Body of pancreas (tissue), 4 donors: ENCODE measurements around the gene FAM72C.
"Not testable (repeated sequence)": the region's sequence is repeated elsewhere in the genome, so short reads cannot be mapped to it uniquely, and the experiment has no call there.

Source experiments
- POLR2A ChIP-seq, 3 donors: fragments of 450-650 bp; IDR thresholded peaks; one replicate each; pipeline ENCODE4 v1.6.1; 2016; ENCODE audit warnings: antibody characterized with exemption in 3 of 3, mild to moderate bottlenecking in 2 of 3
- TF ChIP-seq, protein P1 (sequence below), 7 experiments: fragments of 450-650 bp in 4 of 7; fragments of 200-600 bp in 3 of 7; sonication (generic) in 3 of 7; IDR thresholded peaks; one replicate each; pipeline ENCODE4 v1.5.1; 2016 to 2019; ENCODE audit warnings: antibody characterized with exemption in 7 of 7

DNA sequence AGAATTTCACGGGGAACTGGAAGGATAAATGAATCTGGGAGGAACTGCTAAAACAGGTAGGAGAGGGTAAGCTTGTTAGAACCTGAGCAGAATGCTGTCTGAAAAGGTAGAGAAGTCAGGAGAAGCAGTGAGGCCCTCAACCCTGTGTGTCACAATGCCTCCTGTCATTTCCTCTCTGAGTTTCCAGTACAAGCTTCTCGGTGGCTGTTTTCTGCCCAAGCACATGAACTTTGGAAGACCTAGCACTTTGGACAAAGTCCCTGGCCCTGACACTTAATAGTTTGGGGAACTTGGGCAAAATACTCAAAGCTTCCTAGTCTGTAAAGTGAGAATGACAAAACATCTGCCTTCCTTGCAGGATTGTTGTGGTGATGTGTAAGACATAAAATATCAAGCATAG, 52.7 kb downstream of the FAM72C start:
- TF ChIP-seq, protein P1, sequence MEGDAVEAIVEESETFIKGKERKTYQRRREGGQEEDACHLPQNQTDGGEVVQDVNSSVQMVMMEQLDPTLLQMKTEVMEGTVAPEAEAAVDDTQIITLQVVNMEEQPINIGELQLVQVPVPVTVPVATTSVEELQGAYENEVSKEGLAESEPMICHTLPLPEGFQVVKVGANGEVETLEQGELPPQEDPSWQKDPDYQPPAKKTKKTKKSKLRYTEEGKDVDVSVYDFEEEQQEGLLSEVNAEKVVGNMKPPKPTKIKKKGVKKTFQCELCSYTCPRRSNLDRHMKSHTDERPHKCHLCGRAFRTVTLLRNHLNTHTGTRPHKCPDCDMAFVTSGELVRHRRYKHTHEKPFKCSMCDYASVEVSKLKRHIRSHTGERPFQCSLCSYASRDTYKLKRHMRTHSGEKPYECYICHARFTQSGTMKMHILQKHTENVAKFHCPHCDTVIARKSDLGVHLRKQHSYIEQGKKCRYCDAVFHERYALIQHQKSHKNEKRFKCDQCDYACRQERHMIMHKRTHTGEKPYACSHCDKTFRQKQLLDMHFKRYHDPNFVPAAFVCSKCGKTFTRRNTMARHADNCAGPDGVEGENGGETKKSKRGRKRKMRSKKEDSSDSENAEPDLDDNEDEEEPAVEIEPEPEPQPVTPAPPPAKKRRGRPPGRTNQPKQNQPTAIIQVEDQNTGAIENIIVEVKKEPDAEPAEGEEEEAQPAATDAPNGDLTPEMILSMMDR (IDR thresholded peaks at IDR 0.05), result not testable (repeated sequence)
- TF ChIP-seq POLR2A (IDR thresholded peaks at IDR 0.05), result not testable (repeated sequence)
